GM10266 (cell line): ENCODE results near the gene CLCN4.

ENCODE experiments used
- DNase-seq: peaks from one replicate; pipeline ENCODE4 v3.0.0; 2012; ENCODE audit errors: extremely low spot score
- CTCF ChIP-seq: IDR thresholded peaks from 2 replicates; pipeline ENCODE4 v1.5.1; 2012; ENCODE audit warnings: mild to moderate bottlenecking, low read depth; ENCODE audit not compliant: control insufficient read depth, insufficient read depth; ENCODE audit errors: missing control alignments

The CLCN4 gene

GRCh38 chrX:10140264-10140663, 16.5 kb upstream of the CLCN4 start:
- TF ChIP-seq CTCF, result no peak

GRCh38 chrX:10142041-10142599, 14.7 kb upstream of the CLCN4 start:
- DNase-seq, result no peak
- no peak for TF ChIP-seq CTCF

More at GRCh38 chrX:10140264-10140663, 16.5 kb upstream of the CLCN4 start:
- DNase-seq, result no peak

GRCh38 chrX:10143071-10143983, 13.4 kb upstream of the CLCN4 start:
- TF ChIP-seq CTCF, result no peak

GRCh38 chrX:10146346-10146745, 10.4 kb upstream of the CLCN4 start:
- no peak for DNase-seq
- no peak for TF ChIP-seq CTCF

More at GRCh38 chrX:10143071-10143983, 13.4 kb upstream of the CLCN4 start:
- no peak for DNase-seq

- no peak for TF ChIP-seq CTCF
- DNase-seq, result no peak
These were observed 4.7 kb upstream of the CLCN4 start for GRCh38 chrX:10152086-10152485.

GRCh38 chrX:10155137-10155536, 1.6 kb upstream of the CLCN4 start:
- DNase-seq, result no peak
- TF ChIP-seq CTCF, result no peak

GRCh38 chrX:10157032-10157341, 212 bp downstream of the CLCN4 start:
- DNase-seq, result no peak
- TF ChIP-seq CTCF, result no peak
